ENCODE data around the gene GPC3. TPM values are rescaled to one million over a fixed set of nuclear protein-coding genes. Genes with fewer than 3 reads are reported as not detected.

The GPC3 gene
- total RNA-seq, 1 donor, result not detected

- no peak overlapping the region for H3K4me3 ChIP-seq (ENCODE audit: low read depth, low read length)
- DNase-seq (ENCODE audit: low read depth), result no peak
- no peak for TF ChIP-seq CTCF (IDR thresholded peaks at IDR 0.05; ENCODE audit: insufficient read depth, low read length)
These were observed 310.5 kb downstream of the GPC3 start for GRCh38 chrX:133674726-133675470.

- peak; percentile 71 for DNase-seq (ENCODE audit: low read depth)
- no peak overlapping the region for H3K4me3 ChIP-seq (ENCODE audit: low read depth, low read length)
- TF ChIP-seq CTCF (IDR thresholded peaks at IDR 0.05; ENCODE audit: insufficient read depth, low read length), result peak; percentile 63
These were observed 315.0 kb downstream of the GPC3 start for GRCh38 chrX:133670383-133670782.

- H3K4me3 ChIP-seq (ENCODE audit: low read depth, low read length), result no peak overlapping the region
- no peak for TF ChIP-seq CTCF (IDR thresholded peaks at IDR 0.05; ENCODE audit: insufficient read depth, low read length)
- DNase-seq (ENCODE audit: low read depth), result no peak
These were observed 316.2 kb downstream of the GPC3 start for GRCh38 chrX:133669214-133669613.

GRCh38 chrX:133668225-133668931 lies 317.0 kb downstream of the GPC3 start:
- no peak overlapping the region for H3K4me3 ChIP-seq (ENCODE audit: low read depth, low read length)
- no peak for TF ChIP-seq CTCF (IDR thresholded peaks at IDR 0.05; ENCODE audit: insufficient read depth, low read length)
- DNase-seq (ENCODE audit: low read depth), result no peak

- DNase-seq (ENCODE audit: low read depth), result no peak
- H3K4me3 ChIP-seq (ENCODE audit: low read depth, low read length), result no peak overlapping the region
- no peak for TF ChIP-seq CTCF (IDR thresholded peaks at IDR 0.05; ENCODE audit: insufficient read depth, low read length)
These were observed 319.1 kb downstream of the GPC3 start for GRCh38 chrX:133666256-133666655.

- TF ChIP-seq CTCF (IDR thresholded peaks at IDR 0.05; ENCODE audit: insufficient read depth, low read length), result no peak
- peak; percentile 70 for DNase-seq (ENCODE audit: low read depth)
- H3K4me3 ChIP-seq (ENCODE audit: low read depth, low read length), result no peak overlapping the region
These were observed 323.2 kb downstream of the GPC3 start for GRCh38 chrX:133661962-133662839.

All from fibroblast of the aortic adventitia (primary cell).